K562 (cell line): ENCODE results near the gene NAV2. TPM values are rescaled to one million over a fixed set of nuclear protein-coding genes. Genes with fewer than 3 reads are reported as not detected.

Experiments
- ATAC-seq: fragments of 200-7000 bp; cut with Tn5 transposase; 3 replicates; pipeline ENCODE4 v1.9.1; 2020; ENCODE audit warnings: moderate library complexity
- BruUV-seq: library from RNA; stranded (reverse); fragments of 400-500 nt; replicated peaks from 2 replicates; lab custom pipeline; 2021; lab: Mats Ljungman, UMichigan
- CTCF ChIA-PET: fragments of 300-600 bp; formaldehyde crosslinking; extraction: SDS; loops from one replicate; lab custom pipeline; 2021; ENCODE audit warnings: low intra/inter-chr PET ratio; lab: Yijun Ruan, JAX
- POLR2A ChIA-PET: fragments of 300-600, 350-650 bp; sonication (Branson Sonifier 250); formaldehyde crosslinking; extraction: SDS; loops from one replicate; lab custom pipeline; 2021; ENCODE audit warnings: antibody characterized with exemption, inconsistent platforms; lab: Yijun Ruan, JAX
- DNase-seq, 4 experiments: peaks; one replicate each; pipeline versions ENCODE4 v3.0.0 to v3.0.0-alpha.2; 2011 to 2018; ENCODE audit warnings: low spot score in 3 of 4, mixed read lengths in 3 of 4; ENCODE audit errors: extremely low read depth in 1 of 4
- FAIRE-seq: peaks from 2 replicates; lab custom pipeline; 2011; peaks lifted over from hg19 to GRCh38; lab: Jason Lieb, UNC
- H2AFZ ChIP-seq: 2 replicates; pipeline ENCODE4 v1.6.0; 2011; ENCODE audit warnings: low read depth, low read length, control low read depth, inconsistent platforms
- H3K27ac ChIP-seq: fragments of 200-600 bp; 3 replicates; pipeline ENCODE4 v1.8.0; 2011; ENCODE audit warnings: low read depth, mild to moderate bottlenecking, control low read depth, inconsistent platforms, low read length, moderate library complexity, mixed read lengths; ENCODE audit errors: extremely low read depth
- H3K27me3 ChIP-seq, 2 experiments: fragments of 300-600 bp in 1 of 2; 2 replicates in 1 of 2; 3 replicates in 1 of 2; pipeline versions ENCODE4 v1.6.0 to v1.8.0; 2011; ENCODE audit warnings: inconsistent platforms in 2 of 2, low read length in 2 of 2, mild to moderate bottlenecking in 1 of 2, mixed read lengths in 1 of 2, moderate library complexity in 1 of 2; ENCODE audit not compliant: control insufficient read depth in 2 of 2, insufficient read depth in 2 of 2
- H3K36me3 ChIP-seq: fragments of 300-600 bp; 3 replicates; pipeline ENCODE4 v1.8.0; 2011; ENCODE audit warnings: mild to moderate bottlenecking, low read length, inconsistent platforms; ENCODE audit not compliant: control insufficient read depth, insufficient read depth
- H3K4me1 ChIP-seq, 2 experiments: fragments of 200-600 bp in 1 of 2; replicated peaks in 1 of 2; 2 replicates in 1 of 2; 3 replicates in 1 of 2; pipeline versions ENCODE4 v1.5.1 to v1.8.0; 2011; ENCODE audit warnings: inconsistent platforms in 2 of 2, low read length in 2 of 2, mild to moderate bottlenecking in 1 of 2, mixed read lengths in 1 of 2, moderate library complexity in 1 of 2; ENCODE audit not compliant: control insufficient read depth in 2 of 2, insufficient read depth in 2 of 2
- H3K4me2 ChIP-seq: 2 replicates; pipeline ENCODE4 v1.6.1; 2011; ENCODE audit warnings: low read length, control low read depth, inconsistent platforms, mixed read lengths; ENCODE audit not compliant: insufficient read depth
- H3K4me3 ChIP-seq: fragments of 200-600 bp; sonication (generic), shearing (Covaris generic); 2 replicates; pipeline ENCODE4 v1.5.1; 2016; ENCODE audit warnings: control low read depth, inconsistent platforms
- H3K79me2 ChIP-seq: fragments of 200-600 bp; 3 replicates; pipeline ENCODE4 v1.8.0; 2011; ENCODE audit warnings: low read length, inconsistent platforms; ENCODE audit not compliant: control insufficient read depth, insufficient read depth
- H3K9ac ChIP-seq, 2 experiments: 2 replicates each; pipeline versions ENCODE4 v1.6.0 to v1.6.1; 2011; ENCODE audit warnings: low read depth in 2 of 2, low read length in 2 of 2, control low read depth in 1 of 2, inconsistent platforms in 1 of 2, mild to moderate bottlenecking in 1 of 2, mixed read lengths in 1 of 2; ENCODE audit not compliant: insufficient read depth in 1 of 2
- H3K9me1 ChIP-seq: one replicate; pipeline ENCODE4 v1.6.0; 2011; ENCODE audit warnings: inconsistent platforms, mild to moderate bottlenecking, low read length, moderate library complexity; ENCODE audit not compliant: control insufficient read depth, insufficient read depth
- H3K9me3 ChIP-seq: replicated peaks from 2 replicates; pipeline ENCODE4 v1.5.1; 2011; ENCODE audit warnings: low read depth, low read length, inconsistent platforms; ENCODE audit not compliant: control insufficient read depth, insufficient read depth
- H4K20me1 ChIP-seq: replicated peaks from 2 replicates; pipeline ENCODE4 v1.6.1; 2011; ENCODE audit warnings: low read length, inconsistent platforms, mixed read lengths; ENCODE audit not compliant: control insufficient read depth, insufficient read depth
- BCL6 ChIP-seq: fragments of 250-450 bp; sonication (Bioruptor Pico); IDR thresholded peaks from 2 replicates; pipeline ENCODE4 v1.4.0; 2020
- MAZ ChIP-seq, 2 experiments: fragments of 450-650 bp in 1 of 2; sonication (generic) in 1 of 2; formaldehyde crosslinking; IDR thresholded peaks in 1 of 2; conservative IDR thresholded peaks in 1 of 2; 2 replicates each; pipeline versions ENCODE4 v1.4.0 to v1.5.0; 2020; ENCODE audit warnings: mild to moderate bottlenecking in 1 of 2, missing genetic modification reagents in 1 of 2
- NFE2 ChIP-seq: IDR thresholded peaks from 2 replicates; pipeline ENCODE4 v1.6.1; 2014; ENCODE audit warnings: antibody characterized with exemption, low read depth
- WGBS: fragments of 100-300 bp; shearing (Covaris generic); methylation state at CpG from one replicate; pipeline ENCODE4 v1.1.6; 2016; ENCODE audit warnings: low coverage, mixed read lengths; ENCODE audit not compliant: insufficient coverage; ENCODE audit errors: missing lambda C conversion rate; 5-methylcytosine and 5-hydroxymethylcytosine counted together
- in situ Hi-C: fragments of 300-500 bp; cut with MboI; formaldehyde crosslinking; loops from 4 replicates; pipeline ENCODE4 v1.15.0; 2018; ENCODE audit warnings: inconsistent platforms, mixed read lengths
- intact Hi-C: fragments of 100-400 bp; cut with micrococcal nuclease; formaldehyde crosslinking; loops from 2 replicates; pipeline ENCODE4 v1.14.2; 2022
- polyA plus RNA-seq, 8 experiments: library from polyadenylated mRNA; depleted of rRNA in 4 of 8; stranded (reverse) in 5 of 8; unstranded in 3 of 8; fragments of >200 nt; fragmentation: Nextera tagmentation in 2 of 8; fragmentation: Illumina TruSeq in 1 of 8; extraction: Ambion mirVana in 2 of 8; extraction: Trizol in 1 of 8; gene quantifications; 2 replicates each; pipeline versions ENCODE4 v1.2.1 to v1.2.3, GENCODE V29; 2011 to 2014; ENCODE audit warnings: inconsistent platforms in 1 of 8, missing spikeins in 1 of 8
- total RNA-seq, 7 experiments: library from RNA; depleted of rRNA in 6 of 7; stranded (reverse); fragments of >200 nt in 6 of 7; fragmentation: Illumina TruSeq in 2 of 7; extraction: Trizol in 2 of 7; gene quantifications; 2 replicates each; pipeline versions ENCODE4 v1.2.1 to v1.2.3, GENCODE V29; 2011 to 2021; ENCODE audit warnings: low replicate concordance in 1 of 7

The NAV2 gene
- total and polyA plus RNA-seq, 9 of the 15 experiments (the other 6 are each of a cell fraction or from before 2014, with no cell fraction given), result 0.03 to 0.35 (median 0.05) TPM

- no peak for FAIRE-seq
- peak overlapping the region in 1 of 2 experiments; percentile 32; a peak in 1 of 4 replicates for H3K9ac ChIP-seq
- H3K9me3 ChIP-seq, result no peaks in the 10 kb centered on the region
- intact Hi-C loops, result loop anchor here (1.0 kb wide), 1 partner anchor 9 kb away; no protein-coding TSS in a partner anchor
- H3K79me2 ChIP-seq, result no peaks in the 10 kb centered on the region
- no peaks in the 10 kb centered on the region for H3K36me3 ChIP-seq
- ChIA-PET CTCF (no interaction called here), POLR2A (interaction anchor here (1.0 to 2.0 kb wide), 5 partner anchors 9 to 23 kb away, joined by 3 to 7 read pairs (median 4); no protein-coding TSS in a partner anchor)
- 0 out of 2 replicates have a peak overlapping the region, but pooled peaks have one; percentile 53 for H2AFZ ChIP-seq
- no peak for DNase-seq
- peak overlapping the region; percentile 49; the same call in 1 of the 2 replicates for H3K4me2 ChIP-seq
- peak overlapping the region; percentile 71; the same call in 2 of the 3 replicates for H3K27ac ChIP-seq
- H4K20me1 ChIP-seq, result no peaks in the 10 kb centered on the region
- TF ChIP-seq MAZ (CRISPR knock-in tag; conservative IDR thresholded peaks at IDR 0.05 in 1 of 2, IDR thresholded peaks at IDR 0.05 in 1 of 2), result 0 out of 4 replicates have a peak, but pooled peaks of 1 of the 2 experiments have one; percentile 8
- no peak for TF ChIP-seq BCL6 (CRISPR knock-in tag)
- no peak for TF ChIP-seq NFE2
- WGBS, result 9% methylated on average over 3 of the region's 3 CpGs
- BruUV-seq, result no TSS peak
- peaks cover 20 to 40% of the 10 kb centered on the region in 2 experiments for H3K4me1 ChIP-seq
- H3K27me3 ChIP-seq, result no peaks in the 10 kb centered on the region
- no peak for ATAC-seq
- H3K4me3 ChIP-seq, result no peak overlapping the region
- no peaks in the 10 kb centered on the region for H3K9me1 ChIP-seq
- in situ Hi-C loops, result no loop called here
Measured at GRCh38 chr11:20089367-20089766, 376.7 kb downstream of the NAV2 start.
